HEK293 (cell line): ENCODE data around the gene ZSCAN4.

Experiments used
- CTCF ChIA-PET: fragments of 350-600 bp; formaldehyde crosslinking; extraction: SDS; loops from one replicate; lab custom pipeline; 2021; ENCODE audit warnings: antibody characterized with exemption; lab: Yijun Ruan, JAX
- POLR2A ChIA-PET: fragments of 300-600 bp; formaldehyde crosslinking; extraction: SDS; loops from one replicate; lab custom pipeline; 2020; ENCODE audit warnings: antibody characterized with exemption, inconsistent platforms; lab: Yijun Ruan, JAX
- H3K27ac ChIP-seq: fragments of 200-500 bp; sonication (Bioruptor generic); 2 replicates; pipeline ENCODE4 v1.5.1; 2014; ENCODE audit warnings: low read depth, low read length, control low read depth, inconsistent platforms; ENCODE audit errors: extremely low read depth
- H3K36me3 ChIP-seq, 2 experiments: fragments of 200-500 bp in 1 of 2; sonication (Bioruptor generic) in 1 of 2; 1 replicate in 1 of 2; 2 replicates in 1 of 2; pipeline ENCODE4 v1.5.1; 2014 to 2017; ENCODE audit warnings: inconsistent platforms in 2 of 2, low read length in 2 of 2; ENCODE audit not compliant: control insufficient read depth in 2 of 2, insufficient read depth in 1 of 2
- H3K4me1 ChIP-seq: fragments of 200-500 bp; sonication (Bioruptor generic); 2 replicates; pipeline ENCODE4 v1.5.1; 2014; ENCODE audit warnings: mild to moderate bottlenecking, low read length, inconsistent platforms; ENCODE audit not compliant: control insufficient read depth, insufficient read depth
- H3K4me3 ChIP-seq: 2 replicates; pipeline ENCODE4 v1.5.1; 2011; ENCODE audit warnings: low read depth, mild to moderate bottlenecking, control low read depth, low read length, moderate library complexity
- H3K9me3 ChIP-seq: fragments of 200-500 bp; sonication (Bioruptor generic); 2 replicates; pipeline ENCODE4 v1.5.1; 2014; ENCODE audit warnings: low read depth, low read length, inconsistent platforms; ENCODE audit not compliant: control insufficient read depth, insufficient read depth
- AEBP2 ChIP-seq: fragments of 450-650 bp; formaldehyde crosslinking; IDR thresholded peaks from 2 replicates; pipeline ENCODE4 v1.5.1; 2016; ENCODE audit warnings: missing biosample characterization, missing genetic modification characterization, borderline replicate concordance
- CTCF ChIP-seq: fragments of 450-650 bp; formaldehyde crosslinking; IDR thresholded peaks from 2 replicates; pipeline ENCODE4 v1.5.1; 2016; ENCODE audit warnings: missing biosample characterization, missing genetic modification characterization
- GLI2 ChIP-seq: fragments of 450-650 bp; formaldehyde crosslinking; IDR thresholded peaks from 2 replicates; pipeline ENCODE4; 2017; ENCODE audit warnings: missing biosample characterization, missing genetic modification characterization, low read depth, borderline replicate concordance
- REPIN1 ChIP-seq: fragments of 450-650 bp; formaldehyde crosslinking; IDR thresholded peaks from 2 replicates; pipeline ENCODE4 v1.5.1; 2017; ENCODE audit warnings: missing biosample characterization, missing genetic modification characterization, low read depth
- ZNF121 ChIP-seq: fragments of 450-650 bp; formaldehyde crosslinking; IDR thresholded peaks from 2 replicates; pipeline ENCODE4 v1.5.1; 2016; ENCODE audit warnings: missing biosample characterization, missing genetic modification characterization
- ZNF132 ChIP-seq: fragments of 450-650 bp; formaldehyde crosslinking; IDR thresholded peaks from 2 replicates; pipeline ENCODE4 v1.5.1; 2017; ENCODE audit warnings: missing biosample characterization, missing genetic modification characterization, borderline replicate concordance
- ZNF248 ChIP-seq: fragments of 450-650 bp; formaldehyde crosslinking; IDR thresholded peaks from 2 replicates; pipeline ENCODE4 v1.5.1; 2017; ENCODE audit warnings: missing biosample characterization, missing genetic modification characterization
- ZNF26 ChIP-seq: fragments of 450-650 bp; formaldehyde crosslinking; IDR thresholded peaks from 2 replicates; pipeline ENCODE4 v1.5.1; 2016; ENCODE audit warnings: missing biosample characterization, missing genetic modification characterization
- ZNF350 ChIP-seq: fragments of 450-650 bp; formaldehyde crosslinking; IDR thresholded peaks from 2 replicates; pipeline ENCODE4 v1.5.0; 2017; ENCODE audit warnings: missing biosample characterization, mild to moderate bottlenecking, missing genetic modification characterization
- ZNF394 ChIP-seq: fragments of 450-650 bp; formaldehyde crosslinking; IDR thresholded peaks from 2 replicates; pipeline ENCODE4 v1.5.1; 2016; ENCODE audit warnings: missing biosample characterization, missing genetic modification characterization, mild to moderate bottlenecking, moderate library complexity, borderline replicate concordance
- ZNF416 ChIP-seq: fragments of 450-650 bp; formaldehyde crosslinking; IDR thresholded peaks from 2 replicates; pipeline ENCODE4 v1.5.1; 2016; ENCODE audit warnings: missing biosample characterization, missing genetic modification characterization
- ZNF449 ChIP-seq: fragments of 450-650 bp; formaldehyde crosslinking; IDR thresholded peaks from 2 replicates; pipeline ENCODE4 v1.5.1; 2017; ENCODE audit warnings: missing biosample characterization, mild to moderate bottlenecking, missing genetic modification characterization, moderate library complexity
- ZNF48 ChIP-seq: fragments of 450-650 bp; formaldehyde crosslinking; IDR thresholded peaks from 2 replicates; pipeline ENCODE4 v1.5.1; 2016; ENCODE audit warnings: missing biosample characterization, missing genetic modification characterization
- ZNF513 ChIP-seq: fragments of 450-650 bp; IDR thresholded peaks from 2 replicates; pipeline ENCODE4 v1.5.1; 2018; ENCODE audit warnings: missing biosample characterization, missing genetic modification characterization
- ZNF549 ChIP-seq: fragments of 450-650 bp; IDR thresholded peaks from 2 replicates; pipeline ENCODE4 v1.5.1; 2018; ENCODE audit warnings: missing biosample characterization, missing genetic modification characterization, mild to moderate bottlenecking, inconsistent platforms, moderate library complexity
- ZNF585B ChIP-seq: fragments of 450-650 bp; formaldehyde crosslinking; IDR thresholded peaks from 2 replicates; pipeline ENCODE4 v1.5.1; 2016; ENCODE audit warnings: missing biosample characterization, missing genetic modification characterization
- ZNF629 ChIP-seq: fragments of 450-650 bp; formaldehyde crosslinking; IDR thresholded peaks from 2 replicates; pipeline ENCODE4 v1.5.1; 2017; ENCODE audit warnings: missing biosample characterization, missing genetic modification characterization
- ZNF776 ChIP-seq: fragments of 450-650 bp; formaldehyde crosslinking; IDR thresholded peaks from 2 replicates; pipeline ENCODE4 v1.5.0; 2017; ENCODE audit warnings: missing biosample characterization, missing genetic modification characterization, borderline replicate concordance
- ZNF785 ChIP-seq: fragments of 450-650 bp; formaldehyde crosslinking; IDR thresholded peaks from 2 replicates; pipeline ENCODE4 v1.5.1; 2016; ENCODE audit warnings: missing biosample characterization, missing genetic modification characterization
- ZSCAN18 ChIP-seq: fragments of 450-650 bp; formaldehyde crosslinking; IDR thresholded peaks from 2 replicates; pipeline ENCODE4 v1.5.1; 2016; ENCODE audit warnings: missing biosample characterization, missing genetic modification characterization

Gene ZSCAN4

GRCh38 chr19:57643734-57644133 is 25.0 kb upstream of the ZSCAN4 start:
- Histone ChIP-seq H3K4me1 (no peaks in the 10 kb centered on the region), H3K4me3 (no peak overlapping the region), H3K27ac (no peak overlapping the region), H3K36me3 (peaks cover 32 to 45% of the 10 kb centered on the region in 2 experiments), H3K9me3 (peaks cover 3% of the 10 kb centered on the region; the same call in 1 of the 2 replicates)
- POLR2A ChIA-PET, result interaction anchor here (1.0 kb wide), 1 partner anchor 21 kb away, joined by 5 read pairs; no protein-coding TSS in a partner anchor
- CTCF ChIA-PET, result interaction anchor here (0.6 to 0.7 kb wide), 2 partner anchors 226 to 1989 kb away, joined by 3 read pairs; no protein-coding TSS in a partner anchor
- no peak for TF ChIP-seq ZNF248
- TF ChIP-seq ZNF132, result no peak
- no peak for TF ChIP-seq ZNF350 (tag by site-specific recombination)
- no peak for TF ChIP-seq ZNF26 (tag by site-specific recombination)
- no peak for TF ChIP-seq ZNF785
- TF ChIP-seq ZNF513 (tag by site-specific recombination), result no peak
- TF ChIP-seq ZNF776 (tag by site-specific recombination), result no peak
- TF ChIP-seq REPIN1, result no peak
- TF ChIP-seq ZNF48 (tag by site-specific recombination), result no peak
- TF ChIP-seq ZNF416, result no peak
- TF ChIP-seq CTCF (tag by site-specific recombination), result no peak
- TF ChIP-seq ZNF394 (tag by site-specific recombination), result no peak
- TF ChIP-seq GLI2, result no peak
- no peak for TF ChIP-seq ZNF585B
- no peak for TF ChIP-seq ZNF121
- no peak for TF ChIP-seq ZNF629 (tag by site-specific recombination)
- no peak for TF ChIP-seq ZSCAN18 (tag by site-specific recombination)

- TF ChIP-seq ZNF449, result no peak
- no peak for TF ChIP-seq AEBP2 (tag by site-specific recombination)
- TF ChIP-seq ZNF549, result peak; percentile 52; the same call in 1 of the 2 replicates
- TF ChIP-seq, all 188 proteins: peak for 1
- ChIA-PET CTCF (no interaction called here), POLR2A (no interaction called here)
Measured at GRCh38 chr19:57648331-57649003, 20.3 kb upstream of the ZSCAN4 start.

More at GRCh38 chr19:57648331-57649003, 20.3 kb upstream of the ZSCAN4 start:
- Histone ChIP-seq H3K9me3 (no peaks in the 10 kb centered on the region), H3K4me3 (no peak overlapping the region), H3K36me3 (no peaks in the 10 kb centered on the region), H3K27ac (no peak overlapping the region), H3K4me1 (no peaks in the 10 kb centered on the region)
